GM10847 (cell line): Measurements from ENCODE around the gene FCHSD1.

ENCODE experiments used
- POLR2A ChIP-seq: IDR thresholded peaks from 2 replicates; pipeline ENCODE4 v1.6.1; 2011; ENCODE audit not compliant: insufficient read length; ENCODE audit errors: extremely low read depth

Gene FCHSD1

GRCh38 chr5:141637123-141637766 lies 14.0 kb downstream of the FCHSD1 start:
- TF ChIP-seq POLR2A: no peak

- TF ChIP-seq POLR2A: peak; percentile 82
These were observed 14.7 kb downstream of the FCHSD1 start, which contains the start of the genes HDAC3 and RELL2 for GRCh38 chr5:141636413-141637122. TSS of gene HDAC3 (minus strand) at chr5:141636849. CDS start at chr5:141636790, 59 bp downstream. TSS of gene RELL2 (plus strand) at chr5:141636997. CDS start at chr5:141638226, 1,229 bp downstream.

- no peak for TF ChIP-seq POLR2A
These were observed 15.2 kb downstream of the FCHSD1 start for GRCh38 chr5:141636106-141636412.

GRCh38 chr5:141635646-141636045 lies 15.6 kb downstream of the FCHSD1 start:
- no peak for TF ChIP-seq POLR2A

DNA sequence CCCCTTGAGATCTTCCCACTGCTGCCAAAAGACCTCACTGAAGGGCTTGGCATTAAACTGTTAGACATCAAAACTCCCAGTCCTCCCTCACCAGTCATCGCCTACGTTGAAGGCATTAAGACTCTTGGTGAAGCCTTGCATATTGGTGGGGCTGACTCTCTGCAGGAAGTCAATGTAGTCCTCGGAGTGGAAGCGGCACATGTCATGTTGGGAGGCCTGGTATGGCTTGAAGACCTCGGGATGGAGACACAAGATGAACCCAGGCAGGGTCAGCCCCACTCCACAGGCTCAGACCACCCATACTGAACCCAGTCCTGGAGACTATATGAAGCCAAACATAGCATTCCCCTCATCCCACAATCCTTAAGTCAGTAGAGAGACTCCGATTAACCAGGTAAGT lies 16.5 kb downstream of the FCHSD1 start:
- TF ChIP-seq POLR2A: no peak

DNA sequence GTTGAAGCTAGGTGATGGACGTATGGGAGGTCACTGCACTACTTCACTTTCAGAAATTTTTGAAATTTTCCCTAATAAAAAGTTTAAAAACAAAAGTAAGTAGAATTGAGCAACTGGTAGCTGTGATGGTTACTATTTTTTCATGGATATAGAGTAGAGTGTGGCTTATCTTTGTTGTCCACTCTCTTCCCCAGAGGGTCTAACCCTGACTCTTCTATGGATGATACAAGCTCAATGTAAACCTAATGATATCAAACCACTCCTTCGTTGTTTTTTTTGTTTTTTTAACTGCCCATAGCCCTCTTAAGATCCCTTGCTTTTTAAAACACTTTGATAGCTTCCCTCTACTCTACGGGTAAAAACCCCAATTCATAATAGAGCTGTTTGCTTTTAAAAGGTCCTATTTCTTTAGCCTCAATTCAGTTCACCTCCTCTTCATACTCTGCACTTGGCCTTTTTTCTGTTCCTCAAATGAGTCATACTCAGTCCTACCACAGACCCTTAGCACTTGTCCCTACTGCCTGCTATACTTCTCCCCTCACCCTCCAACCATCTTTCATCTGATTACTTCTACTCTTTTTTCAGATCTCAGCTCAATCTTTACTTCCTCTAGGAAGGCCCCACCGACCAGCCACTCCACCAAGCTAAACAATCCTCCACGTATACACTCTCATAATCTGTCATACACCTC lies 17.2 kb downstream of the FCHSD1 start:
- no peak for TF ChIP-seq POLR2A

DNA sequence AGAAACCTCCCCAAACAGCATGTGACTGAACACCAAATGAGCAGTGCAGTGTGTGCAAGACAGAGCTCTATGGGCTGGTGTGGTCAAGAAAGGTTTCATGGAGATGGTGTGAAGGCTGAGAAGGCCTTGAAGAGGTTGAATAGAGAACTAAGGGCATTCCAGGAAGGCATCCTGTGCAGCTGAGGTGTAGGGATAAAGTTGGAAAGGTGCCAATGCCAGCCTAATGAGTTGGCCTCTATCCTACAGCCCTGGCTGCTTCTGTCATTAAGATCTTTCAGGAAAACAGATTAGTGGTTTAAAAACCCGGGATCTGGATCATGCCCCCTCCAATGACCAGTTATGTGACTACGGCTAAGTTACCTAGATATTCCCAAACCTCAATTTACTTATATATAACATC lies 18.6 kb downstream of the FCHSD1 start:
- TF ChIP-seq POLR2A: no peak

GRCh38 chr5:141630570-141631140 lies 20.6 kb downstream of the FCHSD1 start:
- no peak for TF ChIP-seq POLR2A

DNA sequence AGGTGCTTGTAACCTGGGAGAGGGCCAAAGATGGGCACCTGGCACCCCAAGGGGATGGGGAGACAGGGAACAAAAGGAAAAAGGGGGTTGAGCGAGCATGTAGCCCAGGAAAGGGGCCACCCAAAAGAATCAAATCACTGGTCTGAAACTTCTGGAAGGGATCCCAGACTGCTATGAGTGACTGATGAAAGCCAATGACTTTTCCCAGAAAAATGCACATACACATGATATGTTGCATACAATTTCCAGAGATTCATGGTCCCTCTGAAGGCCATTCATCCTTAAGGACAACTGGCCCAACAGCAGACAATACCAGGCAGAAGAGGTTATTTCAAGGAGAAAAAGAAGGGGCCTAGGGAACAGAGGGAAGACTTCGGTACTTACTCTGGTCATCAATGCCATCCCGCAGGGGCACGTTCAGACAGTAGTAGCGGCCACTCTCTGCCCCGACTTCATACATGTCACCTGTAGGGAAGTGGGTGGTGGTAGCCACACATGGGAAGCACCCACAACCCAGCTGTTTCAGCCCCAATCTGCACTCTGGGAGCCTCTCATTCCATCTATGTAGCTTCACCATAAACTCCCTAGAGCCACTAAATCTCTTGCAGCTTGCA lies 22.9 kb downstream of the FCHSD1 start:
- no peak for TF ChIP-seq POLR2A

DNA sequence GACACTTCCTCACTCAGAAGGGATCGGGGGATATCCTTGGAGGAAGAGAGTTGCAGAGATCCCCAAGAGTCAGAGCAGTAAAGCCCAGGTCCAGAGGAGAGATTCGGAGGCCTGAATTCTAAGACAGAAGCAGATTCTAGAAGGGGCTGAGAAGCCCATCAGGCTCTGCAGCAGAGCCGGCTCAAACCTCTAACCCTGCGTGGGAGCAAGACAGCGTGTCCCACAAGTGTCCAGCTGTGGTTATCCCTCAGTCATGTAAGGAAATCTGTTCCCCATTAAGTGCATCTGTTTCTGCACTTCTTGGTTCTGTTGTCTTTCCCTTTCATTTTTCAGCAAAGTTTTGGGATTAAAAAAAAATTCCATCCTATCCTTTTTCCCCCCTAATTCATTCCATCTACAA lies 27.6 kb downstream of the FCHSD1 start:
- no peak for TF ChIP-seq POLR2A

GRCh38 chr5:141623186-141623585 lies 28.0 kb downstream of the FCHSD1 start:
- no peak for TF ChIP-seq POLR2A

DNA sequence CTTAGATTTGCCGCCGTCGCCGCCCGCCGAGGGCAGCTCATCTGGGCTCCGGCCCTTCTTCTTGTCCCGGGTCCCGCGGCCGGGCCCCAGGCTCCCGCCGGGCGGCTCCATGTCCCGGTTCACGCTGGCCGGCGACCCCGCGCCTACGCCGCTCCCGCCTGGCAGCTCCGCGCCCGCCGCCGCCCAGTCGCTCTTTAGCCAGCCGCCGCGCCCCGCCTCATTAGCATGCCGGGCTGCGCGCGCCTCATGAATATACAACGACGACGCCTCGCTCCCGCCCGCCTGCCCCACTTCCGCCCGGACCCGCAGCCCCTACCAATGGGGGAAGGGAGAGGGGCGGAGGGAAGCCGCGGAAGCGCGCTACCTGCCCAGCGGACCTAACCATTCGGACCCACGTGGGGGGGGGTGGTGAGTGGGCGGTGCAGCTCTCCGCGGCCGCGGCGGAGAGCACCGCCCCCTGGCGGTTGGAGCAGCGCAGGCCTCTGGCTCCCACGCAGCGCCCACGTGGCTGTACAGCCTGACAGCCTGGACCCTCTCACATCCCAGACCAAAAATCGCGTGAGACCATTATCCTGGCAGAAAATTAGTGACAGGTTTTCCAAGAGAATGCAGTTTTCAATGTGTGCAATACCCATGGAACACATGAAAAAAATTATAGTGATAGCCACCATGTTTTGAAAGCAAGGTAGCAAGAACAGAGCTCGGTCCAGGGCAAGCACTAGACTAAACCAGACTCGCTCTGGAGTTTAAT lies 32.2 kb downstream of the FCHSD1 start, which contains the start of gene DIAPH1:
Gene DIAPH1 (minus strand): TSS at position 197 of the 751 bp plus-strand sequence. CDS start 86 bp downstream, at position 111.
- TF ChIP-seq POLR2A: peak; percentile 82

DNA sequence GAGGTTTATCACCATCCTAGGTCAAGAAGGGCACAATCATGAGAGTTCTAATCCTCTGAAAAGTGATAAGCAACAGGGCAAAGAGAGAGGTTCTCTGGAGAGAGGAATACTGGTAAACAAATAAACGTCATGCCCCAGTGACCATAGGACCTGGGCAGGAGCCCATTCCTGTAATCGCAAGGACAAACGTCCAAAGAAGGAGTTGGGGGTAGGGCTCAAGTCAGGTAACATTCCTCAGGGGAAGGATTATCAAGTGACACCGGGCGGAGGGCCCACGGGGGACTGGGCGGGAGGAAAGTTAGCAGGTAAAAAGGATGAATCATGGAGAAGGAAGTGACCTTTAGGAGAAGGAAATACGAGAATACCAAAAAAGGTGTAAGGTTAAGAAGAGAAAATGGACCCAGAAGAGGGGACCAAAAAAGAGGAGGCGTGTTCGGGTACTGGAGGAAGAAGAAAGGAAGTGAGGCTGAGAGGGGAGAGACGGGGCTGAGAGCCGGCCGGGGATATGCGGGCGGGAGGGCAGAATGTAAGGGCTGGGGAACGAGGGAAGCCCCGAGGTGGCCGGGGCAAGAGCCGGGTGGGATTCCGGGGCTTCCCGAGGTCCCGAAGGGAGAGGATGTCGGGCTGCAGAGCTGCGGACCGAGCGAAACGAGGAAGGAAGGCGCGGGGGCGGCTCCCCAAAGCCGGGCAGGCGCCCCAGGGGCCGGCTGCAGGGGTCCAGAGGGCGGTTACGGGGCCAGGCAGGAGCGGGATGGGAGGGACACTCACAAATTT lies 33.0 kb downstream of the FCHSD1 start:
- TF ChIP-seq POLR2A: no peak

- TF ChIP-seq POLR2A: no peak
These were observed 33.6 kb downstream of the FCHSD1 start for GRCh38 chr5:141617682-141618029.
